Mesenchymal stem cell (in vitro differentiated cells and primary cell): Measurements from ENCODE around the gene SSR3.
"Not testable (repeated sequence)": the region's sequence is repeated elsewhere in the genome, so short reads cannot be mapped to it uniquely, and the experiment has no call there.

Experiments used
- DNase-seq: peaks from one replicate; pipeline ENCODE4 v3.0.0-alpha.2; 2013
- H2AFZ ChIP-seq: one replicate; pipeline ENCODE4 v1.6.1; 2013; ENCODE audit warnings: low read depth, mild to moderate bottlenecking, control low read depth, inconsistent platforms, low read length, moderate library complexity
- H2AK5ac ChIP-seq: 2 replicates; pipeline ENCODE4 v1.6.1; 2013; ENCODE audit warnings: low read length, moderate library complexity, mild to moderate bottlenecking, inconsistent platforms; ENCODE audit not compliant: severe bottlenecking
- H2BK120ac ChIP-seq: one replicate; pipeline ENCODE4 v1.6.1; 2013; ENCODE audit warnings: low read depth, mild to moderate bottlenecking, inconsistent platforms, low read length, moderate library complexity
- H2BK12ac ChIP-seq, 2 experiments: one replicate each; pipeline ENCODE4 v1.6.1; 2013; ENCODE audit warnings: inconsistent platforms in 2 of 2, low read length in 2 of 2, mild to moderate bottlenecking in 2 of 2, moderate library complexity in 2 of 2, control low read depth in 1 of 2
- H2BK15ac ChIP-seq: one replicate; pipeline ENCODE4 v1.6.1; 2013; ENCODE audit warnings: mild to moderate bottlenecking, low read depth, inconsistent platforms; ENCODE audit not compliant: poor library complexity, severe bottlenecking
- H2BK5ac ChIP-seq: 2 replicates; pipeline ENCODE4 v1.6.1; 2013; ENCODE audit warnings: low read depth, mild to moderate bottlenecking, low read length, control low read depth, inconsistent platforms; ENCODE audit not compliant: poor library complexity, severe bottlenecking
- H3K14ac ChIP-seq, 2 experiments: one replicate each; pipeline ENCODE4 v1.6.1; 2013; ENCODE audit warnings: inconsistent platforms in 2 of 2, low read length in 2 of 2, control low read depth in 1 of 2, mild to moderate bottlenecking in 1 of 2, moderate library complexity in 1 of 2
- H3K18ac ChIP-seq, 2 experiments: one replicate each; pipeline ENCODE4 v1.6.1; 2013; ENCODE audit warnings: inconsistent platforms in 2 of 2, low read length in 2 of 2, control low read depth in 1 of 2, low read depth in 1 of 2, mild to moderate bottlenecking in 1 of 2
- H3K23ac ChIP-seq, 2 experiments: one replicate each; pipeline ENCODE4 v1.6.1; 2013; ENCODE audit warnings: inconsistent platforms in 2 of 2, low read length in 2 of 2, mild to moderate bottlenecking in 2 of 2, moderate library complexity in 2 of 2, control low read depth in 1 of 2
- H3K27ac ChIP-seq: 2 replicates; pipeline ENCODE4 v1.5.1; 2013; ENCODE audit warnings: mild to moderate bottlenecking, moderate library complexity, low read length, control low read depth, inconsistent platforms; ENCODE audit not compliant: poor library complexity, severe bottlenecking
- H3K27me3 ChIP-seq, 2 experiments: 2 replicates each; pipeline versions ENCODE4 v1.6.1 to v1.7.0; 2013; ENCODE audit warnings: low read length in 2 of 2, mild to moderate bottlenecking in 2 of 2, moderate library complexity in 2 of 2, control low read depth in 1 of 2, inconsistent platforms in 1 of 2; ENCODE audit not compliant: control insufficient read depth in 1 of 2, insufficient read depth in 1 of 2
- H3K36me3 ChIP-seq, 2 experiments: 2 replicates each; pipeline versions ENCODE4 v1.6.1 to v1.7.0; 2013; ENCODE audit warnings: low read length in 2 of 2, control low read depth in 1 of 2, inconsistent platforms in 1 of 2, low read depth in 1 of 2, mild to moderate bottlenecking in 1 of 2; ENCODE audit not compliant: insufficient read depth in 2 of 2, control insufficient read depth in 1 of 2
- H3K4ac ChIP-seq, 2 experiments: one replicate each; pipeline ENCODE4 v1.6.1; 2013; ENCODE audit warnings: inconsistent platforms in 2 of 2, low read length in 2 of 2, mild to moderate bottlenecking in 2 of 2, moderate library complexity in 2 of 2, control low read depth in 1 of 2, low read depth in 1 of 2
- H3K4me1 ChIP-seq: 2 replicates; pipeline ENCODE4 v1.6.1; 2013; ENCODE audit warnings: low read depth, low read length, control low read depth; ENCODE audit not compliant: control insufficient read depth, insufficient read depth
- H3K4me2 ChIP-seq: 2 replicates; pipeline ENCODE4 v1.6.1; 2013; ENCODE audit warnings: low read length, mild to moderate bottlenecking, inconsistent platforms; ENCODE audit not compliant: poor library complexity, severe bottlenecking
- H3K4me3 ChIP-seq, 2 experiments: 2 replicates each; pipeline versions ENCODE4 v1.5.1 to v1.7.0; 2013; ENCODE audit warnings: low read length in 2 of 2, mild to moderate bottlenecking in 2 of 2, control low read depth in 1 of 2, low read depth in 1 of 2; ENCODE audit not compliant: insufficient read depth in 1 of 2
- H3K79me1 ChIP-seq: replicated peaks from 2 replicates; pipeline ENCODE4 v1.6.1; 2013; ENCODE audit warnings: mild to moderate bottlenecking, control low read depth, low read length, inconsistent platforms; ENCODE audit not compliant: poor library complexity, severe bottlenecking
- H3K9ac ChIP-seq: 2 replicates; pipeline ENCODE4 v1.7.0; 2013; ENCODE audit warnings: mild to moderate bottlenecking, low read length, moderate library complexity
- H3K9me3 ChIP-seq: 2 replicates; pipeline ENCODE4 v1.7.0; 2013; ENCODE audit warnings: mild to moderate bottlenecking, low read length; ENCODE audit not compliant: control insufficient read depth
- H4K8ac ChIP-seq: one replicate; pipeline ENCODE4 v1.6.1; 2013; ENCODE audit warnings: inconsistent platforms, mild to moderate bottlenecking, low read length, moderate library complexity
- H4K91ac ChIP-seq: one replicate; pipeline ENCODE4 v1.6.1; 2013; ENCODE audit warnings: mild to moderate bottlenecking, low read length, inconsistent platforms
- WGBS: methylation state at CpG from one replicate; pipeline ENCODE4 v1.1.7; 2013; ENCODE audit warnings: mixed read lengths; 5-methylcytosine and 5-hydroxymethylcytosine counted together

The SSR3 gene

GRCh38 chr3:156576051-156576450, 21.1 kb upstream of the SSR3 start:
- no peak overlapping the region for H2BK12ac ChIP-seq
- no peaks in the 10 kb centered on the region for H3K79me1 ChIP-seq
- H2BK120ac ChIP-seq = no peak overlapping the region
- H3K27ac ChIP-seq = no peak overlapping the region
- H3K14ac ChIP-seq = no peak overlapping the region
- no peak overlapping the region for H3K4me2 ChIP-seq
- H2AFZ ChIP-seq = no peak overlapping the region
- no peak overlapping the region for H3K9ac ChIP-seq
- no peak overlapping the region for H3K23ac ChIP-seq
- DNase-seq = no peak
- 83% methylated on average over 2 of the region's 2 CpGs for WGBS
- H3K4ac ChIP-seq = no peak overlapping the region
- H3K18ac ChIP-seq = no peak overlapping the region
- H3K36me3 ChIP-seq = no peaks in the 10 kb centered on the region
- no peak overlapping the region for H2BK15ac ChIP-seq
- H3K9me3 ChIP-seq = no peaks in the 10 kb centered on the region
- no peak overlapping the region for H3K4me3 ChIP-seq
- H2BK5ac ChIP-seq = no peak overlapping the region
- H4K8ac ChIP-seq = no peak overlapping the region
- no peak overlapping the region for H2AK5ac ChIP-seq
- H3K4me1 ChIP-seq = no peaks in the 10 kb centered on the region
- no peaks in the 10 kb centered on the region for H3K27me3 ChIP-seq
- no peak overlapping the region for H4K91ac ChIP-seq

- Histone ChIP-seq H3K4me2 (no peak overlapping the region), H3K23ac (no peak overlapping the region), H3K27ac (no peak overlapping the region), H3K4me1 (no peaks in the 10 kb centered on the region), H4K91ac (no peak overlapping the region), H3K9ac (no peak overlapping the region), H3K36me3 (no peaks in the 10 kb centered on the region), H2AFZ (no peak overlapping the region), H3K9me3 (no peaks in the 10 kb centered on the region), H2BK12ac (no peak overlapping the region), H3K18ac (no peak overlapping the region), H3K14ac (no peak overlapping the region), H2BK15ac (no peak overlapping the region), H2AK5ac (no peak overlapping the region), H3K4me3 (no peak overlapping the region), H3K4ac (no peak overlapping the region), H3K79me1 (no peaks in the 10 kb centered on the region), H3K27me3 (no peaks in the 10 kb centered on the region), H4K8ac (no peak overlapping the region), H2BK120ac (no peak overlapping the region), H2BK5ac (no peak overlapping the region)
- DNase-seq = no peak
- 97% methylated on average over 3 of the region's 3 CpGs for WGBS
These were observed 20.7 kb upstream of the SSR3 start for GRCh38 chr3:156575641-156576040.

- H2BK12ac ChIP-seq, H3K9me3 ChIP-seq, H3K4me2 ChIP-seq, H3K27me3 ChIP-seq, H3K79me1 ChIP-seq, H3K27ac ChIP-seq, H2BK15ac ChIP-seq, H3K18ac ChIP-seq, H4K8ac ChIP-seq, H3K4me3 ChIP-seq, H2BK5ac ChIP-seq, H2BK120ac ChIP-seq, H3K36me3 ChIP-seq, H4K91ac ChIP-seq, H2AK5ac ChIP-seq, H3K4ac ChIP-seq, DNase-seq, H3K4me1 ChIP-seq, H3K9ac ChIP-seq, H3K23ac ChIP-seq, H2AFZ ChIP-seq, H3K14ac ChIP-seq: not testable (repeated sequence)
- WGBS = 82% methylated on average over 1 of the region's 4 CpGs
These were observed 15.0 kb upstream of the SSR3 start for GRCh38 chr3:156569881-156570280.

GRCh38 chr3:156569016-156569415, 14.1 kb upstream of the SSR3 start:
- not testable (repeated sequence) for H2BK15ac ChIP-seq, H3K9ac ChIP-seq, H3K4me3 ChIP-seq, H2AK5ac ChIP-seq, H3K27me3 ChIP-seq, H4K8ac ChIP-seq, H2BK5ac ChIP-seq, H2BK12ac ChIP-seq, H4K91ac ChIP-seq, H3K9me3 ChIP-seq, H3K23ac ChIP-seq, H2BK120ac ChIP-seq, H3K4me1 ChIP-seq, H3K4ac ChIP-seq, H3K27ac ChIP-seq, H3K79me1 ChIP-seq, H3K4me2 ChIP-seq, H3K36me3 ChIP-seq, DNase-seq, H3K14ac ChIP-seq, H3K18ac ChIP-seq, H2AFZ ChIP-seq
- 97% methylated on average over 7 of the region's 8 CpGs for WGBS
